Activated CD4-positive, alpha-beta T cell treated with anti-CD3 and anti-CD28 coated beads, Interleukin-2, amount 50 U/mL, for 16 hours (primary cell): ENCODE measurements around the gene ITGB4.

Experiments
- DNase-seq: peaks from one replicate; pipeline ENCODE4 v3.0.0-alpha.2; 2020

The ITGB4 gene

DNA sequence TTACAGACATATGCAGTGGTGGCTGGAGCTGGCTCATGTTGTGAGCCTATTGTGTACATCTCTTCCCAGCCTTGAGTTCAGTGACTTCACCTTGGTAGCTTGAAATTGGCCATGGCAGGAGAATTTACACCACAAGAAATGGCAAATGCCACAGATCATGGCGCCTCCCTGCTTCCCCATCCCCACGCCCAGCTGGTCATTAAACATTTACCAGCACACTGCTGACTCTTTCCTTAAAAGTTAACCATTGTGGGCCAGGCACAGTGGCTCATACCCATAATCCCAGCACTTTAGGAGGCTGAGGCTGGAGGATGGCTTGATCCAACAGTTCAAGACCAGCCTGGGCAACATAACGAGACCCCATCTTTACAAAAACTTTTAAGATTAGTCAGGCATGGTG, 22.6 kb upstream of the ITGB4 start:
- DNase-seq, result no peak

DNA sequence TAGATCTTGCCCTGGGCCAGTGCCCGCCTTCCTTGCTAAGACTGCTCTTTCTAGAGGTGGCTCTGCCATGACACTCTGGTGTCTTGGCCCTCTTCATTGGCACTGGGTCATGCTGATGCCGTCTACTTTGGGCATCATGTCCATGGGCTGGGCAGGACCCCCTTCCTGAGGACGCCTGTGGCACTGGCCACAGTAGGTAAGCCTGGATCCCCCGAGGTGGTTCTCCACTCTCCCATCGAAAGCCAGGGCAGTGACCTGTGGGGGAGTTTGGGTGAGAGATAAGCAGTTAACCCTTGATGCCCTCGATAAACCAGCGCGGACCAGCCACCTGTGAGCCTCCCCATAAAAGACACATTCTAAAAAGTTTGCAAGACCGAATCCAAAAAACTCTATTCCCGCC, 20.0 kb upstream of the ITGB4 start:
- DNase-seq, result no peak

DNA sequence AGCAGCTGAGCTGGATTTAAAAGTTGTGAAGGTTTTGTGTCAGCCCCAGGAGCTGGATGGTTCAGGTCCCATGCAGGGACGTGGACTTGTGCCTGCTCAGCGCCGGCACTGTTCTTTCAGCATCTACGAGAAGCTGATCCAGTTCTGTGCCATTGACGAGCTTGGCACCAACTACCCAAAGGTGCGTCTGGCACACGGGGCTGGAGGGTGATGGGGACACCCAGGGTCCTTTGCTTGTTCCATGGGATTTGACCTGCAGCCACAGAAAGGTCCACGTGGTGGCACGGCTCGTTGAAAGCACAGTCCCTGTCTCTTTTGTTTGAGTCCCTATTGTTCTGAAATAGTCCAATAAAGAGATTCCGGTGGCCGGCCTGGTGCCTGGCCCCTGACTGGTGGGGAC, 18.1 kb upstream of the ITGB4 start:
- no peak for DNase-seq

DNA sequence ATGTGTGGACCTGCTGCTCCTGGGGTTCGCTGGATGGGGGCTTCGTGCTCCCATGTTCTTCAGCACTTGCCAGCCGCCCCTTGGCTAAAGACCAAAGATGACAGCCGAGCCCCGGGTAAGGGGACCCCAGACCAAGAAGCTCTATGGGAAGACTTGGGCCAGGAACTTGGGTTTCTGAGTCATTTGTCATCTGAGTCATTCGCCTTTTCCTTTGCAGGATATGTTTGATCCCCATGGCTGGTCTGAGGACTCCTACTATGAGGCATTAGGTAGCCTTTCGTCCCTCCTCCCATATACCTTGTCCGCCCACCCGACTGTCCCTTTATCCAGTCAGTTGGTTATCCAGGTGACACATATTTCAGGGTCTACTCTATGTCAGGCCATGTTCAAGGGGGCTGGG, 17.7 kb upstream of the ITGB4 start:
- no peak for DNase-seq

DNA sequence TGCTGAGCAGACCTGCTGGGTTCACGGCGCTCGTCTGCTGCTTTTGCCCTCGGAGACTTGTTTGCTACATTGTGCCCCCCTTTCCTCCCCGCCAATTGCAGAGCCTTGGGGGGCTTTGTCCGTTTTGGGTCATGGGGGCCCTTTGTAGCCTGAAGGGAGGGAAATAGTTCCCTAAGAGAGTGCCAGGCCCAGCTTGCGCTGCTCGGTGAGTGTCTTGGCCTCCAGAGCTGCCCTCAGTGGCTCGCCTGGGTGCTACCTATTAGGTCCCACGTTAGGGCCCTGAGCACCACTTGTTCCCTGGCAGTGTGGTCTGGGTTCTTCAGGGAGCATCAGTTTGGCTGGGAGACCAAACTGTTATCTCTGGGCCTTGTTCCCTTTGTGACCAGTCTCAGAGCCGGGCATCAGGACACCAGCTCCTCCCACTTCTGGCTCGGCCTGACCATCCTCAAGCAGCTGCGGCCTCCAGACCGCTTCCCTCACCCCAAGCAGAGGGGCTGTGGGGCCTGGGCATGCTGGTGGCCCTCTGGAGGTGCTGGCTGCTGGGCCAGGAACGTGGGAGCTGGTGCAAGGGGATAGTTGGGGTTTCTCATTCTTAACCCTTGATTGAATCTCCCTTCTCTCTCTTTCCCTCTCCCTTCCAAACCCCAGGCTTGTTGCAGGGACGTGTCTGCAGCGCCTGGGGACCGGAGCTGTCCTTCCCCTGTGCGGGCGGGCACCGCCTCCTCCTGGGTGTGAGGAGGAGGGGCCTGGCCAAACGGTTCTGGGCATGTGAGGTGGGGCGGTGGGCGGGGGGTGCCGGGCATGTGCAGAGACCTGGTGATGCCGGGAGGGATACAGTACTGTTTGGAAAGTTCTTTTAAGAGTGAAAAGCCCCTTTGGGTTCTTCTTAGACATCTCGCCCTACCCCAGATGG, 16.0 kb upstream of the ITGB4 start:
- no peak for DNase-seq

DNA sequence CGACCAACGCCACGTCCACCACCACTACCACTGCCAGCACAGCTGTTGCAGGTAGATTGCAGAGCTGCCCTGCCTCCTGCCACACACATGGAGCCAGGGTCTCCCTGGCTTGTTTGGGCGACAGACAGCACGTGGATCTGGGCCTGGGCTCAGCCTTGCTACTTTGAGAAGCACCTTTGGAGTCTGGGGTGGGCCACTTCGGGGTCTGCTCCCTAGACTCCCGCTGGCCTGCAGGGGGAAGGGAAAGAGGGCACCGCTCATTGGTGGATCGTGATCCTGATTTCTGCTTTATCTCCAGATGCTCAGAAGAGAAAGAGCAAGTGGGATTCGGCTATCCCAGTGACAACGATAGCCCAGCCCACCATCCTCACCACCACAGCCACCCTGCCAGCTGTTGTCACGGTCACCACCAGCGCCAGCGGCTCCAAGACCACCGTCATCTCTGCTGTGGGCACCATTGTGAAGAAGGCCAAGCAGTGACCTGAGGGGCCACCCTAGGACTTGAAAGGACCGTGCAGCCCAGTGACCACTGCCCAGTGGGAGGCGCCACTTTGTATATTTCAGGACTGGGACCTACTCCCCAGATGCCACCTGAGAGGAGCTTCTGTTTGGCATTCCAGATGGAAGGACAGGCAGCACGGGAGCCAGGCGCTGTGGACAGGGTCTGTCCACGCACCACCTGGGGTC, 15.1 kb upstream of the ITGB4 start:
- no peak for DNase-seq

DNA sequence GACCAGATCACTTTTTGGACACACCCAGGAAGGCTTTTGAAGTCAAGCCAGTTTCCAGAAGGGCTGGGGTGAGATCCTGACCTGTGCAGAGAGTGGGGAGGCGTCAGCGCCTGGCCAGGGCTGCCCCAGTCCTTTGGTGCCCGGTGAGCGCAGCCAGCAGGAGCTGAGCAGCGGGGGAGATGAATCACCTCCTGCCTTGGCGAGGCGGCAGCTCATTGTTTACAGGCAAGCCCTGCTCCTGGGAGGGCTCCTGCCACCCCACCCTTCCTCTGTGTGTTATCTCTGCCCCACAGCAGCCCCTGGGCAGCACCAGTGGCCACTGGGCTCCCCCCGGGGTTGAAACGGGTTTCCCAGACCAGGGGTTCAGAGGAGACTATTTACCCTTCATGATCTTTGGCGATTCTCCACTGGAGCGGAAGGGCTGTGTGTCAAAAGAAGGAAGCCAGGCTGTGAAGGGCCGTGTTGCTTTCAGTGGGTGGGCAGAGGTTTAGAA, 14.1 kb upstream of the ITGB4 start:
- no peak for DNase-seq

DNA sequence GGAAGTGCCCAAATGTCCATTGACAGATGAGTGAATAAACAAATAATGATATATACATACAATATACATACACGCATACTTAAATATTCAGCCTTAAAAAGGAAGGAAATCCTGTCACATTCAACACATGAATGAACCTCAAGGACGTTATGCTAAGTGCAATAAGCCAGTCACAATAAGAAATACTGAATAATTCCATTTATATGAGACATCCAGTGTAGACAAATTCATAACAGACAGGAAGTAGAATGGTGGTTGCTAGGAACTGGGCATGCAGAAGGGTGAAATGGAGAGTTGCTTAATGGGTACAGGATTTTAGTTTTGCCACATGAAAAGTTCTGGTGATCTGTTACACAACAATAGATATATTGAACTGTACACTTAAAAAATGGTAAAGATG, 8.8 kb upstream of the ITGB4 start:
- DNase-seq, result no peak

DNA sequence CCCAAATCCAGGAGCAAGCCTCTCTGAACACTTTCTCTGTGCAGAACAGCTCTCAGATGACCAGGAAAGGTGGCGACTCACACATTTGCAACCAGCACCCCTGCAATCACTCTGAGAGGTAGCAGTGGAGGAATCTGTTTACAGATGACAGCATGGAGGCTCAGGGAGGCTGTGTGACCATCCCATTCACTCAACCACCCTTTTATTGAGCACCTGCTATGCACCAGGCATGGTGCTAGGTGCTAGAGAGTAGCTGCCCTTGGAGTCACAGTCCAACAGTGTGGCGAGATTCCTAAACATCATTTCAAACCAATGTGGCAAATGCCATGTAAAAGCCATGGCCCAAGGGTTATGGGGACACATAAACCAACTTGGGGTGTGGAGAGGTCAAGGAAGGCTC, 1.5 kb upstream of the ITGB4 start:
- no peak for DNase-seq

DNA sequence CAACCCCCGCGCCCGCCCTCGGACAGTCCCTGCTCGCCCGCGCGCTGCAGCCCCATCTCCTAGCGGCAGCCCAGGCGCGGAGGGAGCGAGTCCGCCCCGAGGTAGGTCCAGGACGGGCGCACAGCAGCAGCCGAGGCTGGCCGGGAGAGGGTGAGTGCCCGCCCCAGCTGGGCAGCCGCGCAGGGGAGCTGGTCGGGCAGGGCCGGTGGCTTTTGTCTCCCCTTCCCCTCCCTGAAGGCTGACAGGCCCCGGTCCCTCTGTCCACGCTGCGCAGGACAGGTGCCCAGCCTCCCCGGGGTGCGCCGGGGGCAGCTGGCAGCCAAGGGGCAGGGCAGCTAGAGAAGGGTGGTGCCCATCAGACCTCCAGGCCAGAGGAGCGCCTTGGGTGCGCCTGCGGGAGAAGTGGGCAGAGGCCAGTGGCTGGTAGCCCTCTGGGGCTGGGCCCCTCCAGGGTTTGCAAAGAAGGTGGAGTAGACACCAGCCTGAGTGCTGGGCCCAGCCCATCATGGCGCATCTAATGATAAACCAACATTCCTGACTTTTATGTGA, 278 bp downstream of the ITGB4 start:
- DNase-seq, result no peak

DNA sequence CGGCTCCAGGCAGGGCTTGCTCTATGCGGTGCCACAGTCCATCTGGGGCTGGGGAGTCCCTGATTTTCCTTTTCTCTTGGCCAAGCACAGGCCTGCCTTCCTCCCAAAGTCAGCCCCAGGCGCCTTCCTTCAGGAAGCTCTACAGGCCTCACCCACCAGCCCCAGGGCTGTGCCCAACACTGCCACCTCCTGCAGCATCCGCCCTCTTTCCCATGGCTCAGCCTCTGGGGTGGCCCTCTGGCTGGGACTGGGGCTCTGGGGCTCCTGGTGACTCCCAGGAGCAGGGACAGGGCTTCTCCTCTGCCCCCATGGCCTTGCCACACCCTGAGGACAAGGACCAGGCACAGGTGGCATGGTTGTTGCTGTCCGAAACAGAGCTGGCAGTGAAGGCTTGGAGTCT, 817 bp downstream of the ITGB4 start:
- no peak for DNase-seq

DNA sequence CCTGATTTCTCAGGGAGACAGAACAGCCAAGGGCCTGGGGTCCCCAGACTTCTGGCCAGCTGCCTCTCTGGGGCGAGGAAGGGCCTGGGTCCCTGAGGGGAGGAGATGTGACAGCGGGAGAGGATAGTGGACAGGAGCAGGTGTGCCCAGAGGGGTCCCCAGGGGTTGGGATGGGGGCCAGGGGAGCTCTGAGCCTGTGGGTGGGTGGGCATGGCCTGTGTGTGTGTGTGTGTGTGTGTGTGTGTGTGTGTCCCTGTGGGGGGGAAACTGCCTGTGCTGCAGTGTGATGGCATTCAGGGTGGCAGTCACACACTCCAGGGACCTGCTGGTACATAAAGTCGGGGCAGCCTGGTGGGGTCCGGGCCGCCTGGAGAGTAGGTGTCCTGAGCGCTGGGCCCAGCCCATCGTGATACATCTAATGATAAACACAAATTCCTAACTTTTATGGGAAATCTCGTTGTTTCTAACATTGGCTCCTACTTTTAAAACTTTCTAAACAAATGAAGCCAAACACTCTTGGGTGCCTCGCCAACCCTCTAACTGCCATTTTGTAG, 1.4 kb downstream of the ITGB4 start:
- DNase-seq, result no peak

DNA sequence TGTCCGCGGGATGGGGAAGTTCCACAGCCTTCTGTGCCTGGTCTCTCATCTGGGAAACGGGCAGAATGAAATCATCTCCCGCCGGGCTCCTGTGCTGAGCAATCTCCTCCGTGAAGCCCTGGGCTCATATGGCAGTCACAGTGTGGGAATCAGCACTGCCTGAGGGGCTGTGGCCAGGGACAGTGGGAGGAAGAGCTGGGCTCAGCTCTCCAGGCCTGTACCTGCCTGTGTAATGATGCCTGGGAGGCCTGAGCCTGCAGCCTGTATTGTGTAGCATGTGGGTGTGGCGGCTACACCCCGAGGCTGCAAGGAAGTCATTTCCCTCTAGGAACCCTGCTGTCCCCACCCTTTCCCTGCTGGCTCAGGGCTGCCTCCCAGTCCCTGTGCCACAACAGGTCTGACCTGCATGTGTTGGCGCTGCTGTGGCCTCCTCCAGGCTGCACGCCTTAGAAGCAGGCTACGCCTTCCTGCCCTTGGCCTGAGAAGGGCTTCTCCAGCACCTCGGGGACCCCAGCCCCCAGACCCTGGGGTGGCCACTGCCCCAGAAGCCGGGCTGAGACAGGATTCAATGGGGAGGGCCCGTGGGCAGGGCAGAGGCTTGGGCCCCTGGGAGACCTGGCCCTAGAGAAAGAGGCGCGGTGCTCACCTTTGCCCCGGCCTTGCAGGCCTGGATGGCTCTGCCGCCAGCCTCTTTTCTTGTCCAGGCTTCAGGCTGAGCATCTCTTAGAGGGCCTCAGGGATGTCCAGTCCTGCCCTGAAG, 2.1 kb downstream of the ITGB4 start:
- no peak for DNase-seq

DNA sequence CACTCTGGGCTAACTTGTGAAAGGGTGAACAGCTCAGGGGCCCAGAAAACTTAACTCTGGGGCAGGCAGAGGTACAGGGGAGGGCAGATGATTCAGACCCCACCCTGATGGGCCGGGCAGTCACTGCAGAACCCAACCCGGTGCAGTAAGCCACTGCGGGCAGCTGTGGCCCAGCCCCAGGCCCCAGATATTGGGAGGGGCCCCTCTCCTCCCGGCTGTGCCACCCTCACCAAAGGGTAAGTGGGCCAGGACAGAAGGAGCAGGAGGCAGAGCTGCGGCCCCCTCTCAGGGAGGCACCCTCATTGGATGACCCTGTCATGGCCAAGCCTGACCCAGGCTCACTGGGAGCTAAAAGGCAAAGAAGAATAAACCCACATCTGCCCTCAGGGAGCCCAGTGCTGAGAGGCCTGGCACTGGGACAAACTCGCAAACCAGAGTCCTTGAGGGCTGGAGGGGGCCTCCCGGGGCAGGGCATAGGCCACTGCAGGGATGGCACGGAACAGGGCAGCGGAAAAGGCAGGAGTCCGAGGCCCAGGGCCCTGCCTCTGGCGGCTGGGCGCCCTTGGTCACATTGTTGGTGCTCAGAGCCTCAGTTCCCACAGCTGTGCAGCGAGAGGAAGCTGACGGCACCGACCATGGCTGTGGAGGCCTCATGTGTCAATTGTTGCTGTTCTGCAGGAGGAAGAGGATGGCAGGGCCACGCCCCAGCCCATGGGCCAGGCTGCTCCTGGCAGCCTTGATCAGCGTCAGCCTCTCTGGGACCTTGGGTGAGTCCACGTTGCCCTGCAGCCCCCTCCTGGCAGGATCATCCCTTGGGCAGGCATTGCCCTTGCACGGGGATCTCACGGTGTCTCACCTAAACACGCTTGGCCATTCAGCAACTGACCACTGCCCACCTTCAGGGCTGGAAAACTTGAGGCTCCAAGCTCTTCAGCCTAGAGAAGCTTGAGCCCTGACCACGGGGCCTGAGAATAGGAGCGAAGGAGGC, 3.1 kb downstream of the ITGB4 start:
- no peak for DNase-seq

DNA sequence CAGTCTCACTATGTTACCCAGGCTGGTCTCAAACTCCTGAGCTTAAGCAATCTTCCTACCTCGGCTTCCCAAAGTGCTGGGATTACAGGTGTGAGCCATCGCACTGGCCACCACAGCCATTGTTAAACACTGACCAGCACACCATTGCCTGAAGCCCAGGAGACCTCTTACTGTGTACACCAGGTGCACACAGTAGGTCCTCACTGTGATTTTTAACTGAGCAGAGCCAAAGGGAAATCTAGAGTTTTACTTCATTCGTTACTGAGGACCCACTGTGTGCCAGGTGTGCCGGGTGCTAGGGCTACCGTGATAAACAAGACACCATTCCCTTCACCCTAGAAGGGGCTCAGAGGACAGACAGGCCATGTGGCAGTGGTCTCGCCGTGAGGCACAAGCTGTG, 4.2 kb downstream of the ITGB4 start:
- DNase-seq, result no peak

DNA sequence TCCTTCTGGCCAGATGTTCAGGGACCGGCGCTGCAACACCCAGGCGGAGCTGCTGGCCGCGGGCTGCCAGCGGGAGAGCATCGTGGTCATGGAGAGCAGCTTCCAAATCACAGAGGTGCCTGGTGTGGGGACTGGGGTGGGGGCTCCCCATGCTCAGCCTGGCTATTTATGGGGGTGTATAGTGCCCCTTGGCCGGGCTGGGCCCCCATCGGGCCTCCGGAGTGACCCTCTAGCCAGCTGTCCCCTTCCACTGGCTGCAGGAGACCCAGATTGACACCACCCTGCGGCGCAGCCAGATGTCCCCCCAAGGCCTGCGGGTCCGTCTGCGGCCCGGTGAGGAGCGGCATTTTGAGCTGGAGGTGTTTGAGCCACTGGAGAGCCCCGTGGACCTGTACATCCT, 6.1 kb downstream of the ITGB4 start:
- no peak for DNase-seq

DNA sequence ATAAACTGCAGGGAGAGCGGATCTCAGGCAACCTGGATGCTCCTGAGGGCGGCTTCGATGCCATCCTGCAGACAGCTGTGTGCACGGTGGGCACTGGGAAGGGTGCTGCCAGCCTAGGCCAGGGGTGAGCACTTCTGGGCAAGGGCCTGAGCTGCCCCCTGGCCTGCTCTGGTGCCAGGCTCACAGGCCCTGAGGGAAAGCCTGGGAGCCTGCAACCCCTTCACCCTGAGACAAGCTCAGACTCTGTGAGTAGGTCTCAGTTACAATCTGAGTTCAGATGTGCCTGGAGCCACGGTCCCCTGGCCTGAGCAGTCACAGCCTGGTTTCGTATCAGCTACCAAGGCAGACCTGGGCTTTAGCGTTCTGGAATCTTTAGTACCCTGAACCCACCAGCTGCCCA, 8.1 kb downstream of the ITGB4 start:
- DNase-seq, result no peak

DNA sequence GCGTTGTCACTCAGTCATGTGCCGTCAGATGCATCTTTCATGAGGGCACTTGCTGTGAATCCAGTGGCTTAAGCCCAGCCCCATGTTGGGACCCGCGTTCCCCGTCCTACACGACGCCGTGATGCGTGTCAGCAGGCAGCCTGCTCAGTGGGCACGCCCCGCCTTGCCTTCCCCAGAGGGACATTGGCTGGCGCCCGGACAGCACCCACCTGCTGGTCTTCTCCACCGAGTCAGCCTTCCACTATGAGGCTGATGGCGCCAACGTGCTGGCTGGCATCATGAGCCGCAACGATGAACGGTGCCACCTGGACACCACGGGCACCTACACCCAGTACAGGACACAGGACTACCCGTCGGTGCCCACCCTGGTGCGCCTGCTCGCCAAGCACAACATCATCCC, 8.8 kb downstream of the ITGB4 start:
- no peak for DNase-seq

DNA sequence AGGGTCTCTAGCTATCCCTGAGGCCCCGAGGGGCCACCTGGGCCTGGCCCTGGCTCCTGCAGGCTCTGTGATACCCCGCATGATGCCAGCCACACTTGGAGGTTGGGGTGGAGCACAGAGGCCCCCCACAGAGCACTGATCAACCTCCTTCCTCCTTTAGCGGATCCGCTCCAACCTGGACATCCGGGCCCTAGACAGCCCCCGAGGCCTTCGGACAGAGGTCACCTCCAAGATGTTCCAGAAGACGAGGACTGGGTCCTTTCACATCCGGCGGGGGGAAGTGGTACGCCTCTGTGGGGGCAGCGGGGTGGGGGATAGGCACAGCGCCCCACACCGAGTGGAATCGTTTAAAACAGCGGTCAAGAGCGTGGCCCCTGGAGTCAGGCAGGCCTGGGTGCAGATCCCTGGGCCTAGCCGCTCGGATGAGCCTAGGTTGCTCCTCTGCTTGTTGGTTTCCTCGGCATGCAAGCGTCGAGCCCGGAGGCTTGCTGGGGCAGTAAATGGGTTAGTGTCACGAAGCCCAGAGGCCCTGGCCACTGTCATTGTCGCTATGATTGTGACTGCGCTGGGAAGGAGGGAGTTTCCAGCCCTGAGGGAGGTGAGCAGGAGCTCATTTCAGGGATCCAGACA, 9.9 kb downstream of the ITGB4 start:
- DNase-seq, result no peak

DNA sequence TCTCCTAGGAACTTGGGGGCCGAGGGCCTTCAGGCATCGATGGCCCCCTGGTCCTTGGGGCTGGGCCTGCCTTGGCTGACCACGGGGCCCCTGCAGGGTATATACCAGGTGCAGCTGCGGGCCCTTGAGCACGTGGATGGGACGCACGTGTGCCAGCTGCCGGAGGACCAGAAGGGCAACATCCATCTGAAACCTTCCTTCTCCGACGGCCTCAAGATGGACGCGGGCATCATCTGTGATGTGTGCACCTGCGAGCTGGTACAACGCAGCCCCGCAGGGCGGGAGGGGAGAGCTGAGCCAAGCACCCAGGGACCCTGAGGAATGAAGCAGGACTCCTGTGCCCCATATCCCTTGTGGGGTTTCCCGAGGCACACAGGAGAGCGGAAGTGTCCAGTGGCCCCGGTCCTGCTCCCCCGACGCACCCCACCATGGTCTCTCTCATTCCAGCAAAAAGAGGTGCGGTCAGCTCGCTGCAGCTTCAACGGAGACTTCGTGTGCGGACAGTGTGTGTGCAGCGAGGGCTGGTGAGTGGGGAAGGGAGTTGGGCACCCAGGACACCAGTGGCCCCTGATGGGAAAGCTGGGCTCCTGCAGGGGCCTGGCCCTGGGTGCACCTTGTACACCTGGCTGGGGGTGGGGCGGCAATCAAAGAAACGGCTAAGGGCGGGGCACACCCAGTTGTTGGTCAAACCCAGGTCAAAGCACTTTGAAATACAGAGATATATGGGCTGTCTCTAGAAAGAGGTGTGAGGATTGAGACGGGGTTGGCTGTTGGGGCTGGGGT, 10.6 kb downstream of the ITGB4 start:
- no peak for DNase-seq
